HFF-Myc (cell line): ENCODE measurements around the gene SLC41A1.

ENCODE experiments used
- DNase-seq: peaks from one replicate; pipeline ENCODE4 v3.0.0-alpha.2; 2011; ENCODE audit warnings: low read depth; ENCODE audit errors: extremely low read depth
- H3K4me3 ChIP-seq: replicated peaks from 2 replicates; pipeline ENCODE4 v1.5.1; 2011; ENCODE audit warnings: low read depth, mild to moderate bottlenecking, control low read depth, low read length
- CTCF ChIP-seq: IDR thresholded peaks from 2 replicates; pipeline ENCODE4 v1.5.1; 2012; ENCODE audit warnings: mild to moderate bottlenecking, low read depth, low read length, control low read depth; ENCODE audit errors: missing control alignments

SLC41A1 gene

GRCh38 chr1:205792481-205792881, 20.5 kb downstream of the SLC41A1 start:
- no peak for TF ChIP-seq CTCF
- DNase-seq, result no peak
- H3K4me3 ChIP-seq, result no peak overlapping the region

GRCh38 chr1:205791568-205792180, 21.3 kb downstream of the SLC41A1 start:
- no peak for DNase-seq
- no peak overlapping the region for H3K4me3 ChIP-seq
- peak; percentile 84 for TF ChIP-seq CTCF

- H3K4me3 ChIP-seq, result no peak overlapping the region
- DNase-seq, result no peak
- TF ChIP-seq CTCF, result no peak
These were observed 25.6 kb downstream of the SLC41A1 start for GRCh38 chr1:205787287-205787916.

GRCh38 chr1:205786601-205787000, 26.4 kb downstream of the SLC41A1 start:
- no peak for DNase-seq
- TF ChIP-seq CTCF, result no peak
- H3K4me3 ChIP-seq, result no peak overlapping the region

GRCh38 chr1:205785446-205785845, 27.6 kb downstream of the SLC41A1 start:
- TF ChIP-seq CTCF, result no peak
- no peak for DNase-seq
- H3K4me3 ChIP-seq, result no peak overlapping the region

GRCh38 chr1:205783904-205784303, 29.1 kb downstream of the SLC41A1 start:
- no peak for DNase-seq
- no peak for TF ChIP-seq CTCF
- H3K4me3 ChIP-seq, result no peak overlapping the region

GRCh38 chr1:205783433-205783795, 29.6 kb downstream of the SLC41A1 start:
- DNase-seq, result no peak
- no peak for TF ChIP-seq CTCF
- no peak overlapping the region for H3K4me3 ChIP-seq
